Stimulated activated CD8-positive, alpha-beta memory T cell treated with anti-CD3 and anti-CD28 coated beads, Interleukin-7, amount 100 ng/mL, for 24 hours (primary cell): Measurements from ENCODE around the gene PTPRN2.
"Not testable (repeated sequence)": the region's sequence is repeated elsewhere in the genome, so short reads cannot be mapped to it uniquely, and the experiment has no call there.

Experiments used
- DNase-seq: peaks from one replicate; pipeline ENCODE4 v3.0.0-alpha.2; 2020; ENCODE audit warnings: low read depth

Gene PTPRN2

DNA sequence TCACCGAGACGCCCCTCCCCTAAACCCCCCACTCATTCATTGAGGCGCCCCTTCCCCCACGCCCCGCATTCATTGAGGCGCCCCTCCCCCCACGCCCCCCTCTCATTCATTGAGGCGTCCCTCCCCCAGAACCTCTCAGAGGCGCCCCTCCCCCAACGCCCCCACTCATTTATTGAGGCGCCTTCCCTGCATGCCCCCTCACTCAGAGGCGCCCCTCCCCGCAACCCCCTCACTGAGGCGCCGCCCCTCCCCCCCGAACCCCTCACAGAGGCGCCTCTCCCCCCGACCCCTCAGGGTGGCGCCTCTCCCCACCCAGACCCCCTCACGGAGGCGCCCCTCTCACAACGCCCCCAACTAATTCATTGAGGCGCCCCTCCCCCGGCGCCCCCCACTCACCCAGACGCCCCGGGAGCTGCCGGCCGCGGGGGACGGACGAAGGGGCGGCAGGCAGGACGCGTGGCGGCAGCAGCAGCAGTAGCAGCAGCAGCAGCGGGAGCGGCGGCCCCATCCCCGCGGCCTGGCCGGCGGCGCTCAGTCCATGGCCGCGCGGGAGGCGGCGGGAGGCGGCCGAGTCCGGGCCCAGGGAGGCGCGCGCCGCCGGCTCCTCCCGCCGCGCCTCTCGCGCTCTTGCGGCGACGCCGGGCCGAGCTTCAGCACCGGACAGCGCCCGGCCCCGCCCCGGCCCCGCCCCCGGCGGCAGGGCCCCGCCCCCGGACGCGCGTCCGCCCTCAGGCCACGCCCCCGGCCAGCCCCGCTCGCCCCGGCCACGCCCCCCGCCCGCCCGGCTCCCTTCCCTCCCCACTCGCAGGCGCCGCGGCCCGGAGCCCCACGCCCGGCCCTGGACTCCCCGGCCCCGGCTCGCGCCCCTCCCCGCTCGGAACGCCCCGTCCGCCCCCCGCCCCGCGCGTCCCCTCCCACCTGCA is at the start of gene PTPRN2:
Gene PTPRN2 (minus strand): TSS at position 662 of the 923 bp plus-strand sequence.
- DNase-seq = peak; percentile 19

DNA sequence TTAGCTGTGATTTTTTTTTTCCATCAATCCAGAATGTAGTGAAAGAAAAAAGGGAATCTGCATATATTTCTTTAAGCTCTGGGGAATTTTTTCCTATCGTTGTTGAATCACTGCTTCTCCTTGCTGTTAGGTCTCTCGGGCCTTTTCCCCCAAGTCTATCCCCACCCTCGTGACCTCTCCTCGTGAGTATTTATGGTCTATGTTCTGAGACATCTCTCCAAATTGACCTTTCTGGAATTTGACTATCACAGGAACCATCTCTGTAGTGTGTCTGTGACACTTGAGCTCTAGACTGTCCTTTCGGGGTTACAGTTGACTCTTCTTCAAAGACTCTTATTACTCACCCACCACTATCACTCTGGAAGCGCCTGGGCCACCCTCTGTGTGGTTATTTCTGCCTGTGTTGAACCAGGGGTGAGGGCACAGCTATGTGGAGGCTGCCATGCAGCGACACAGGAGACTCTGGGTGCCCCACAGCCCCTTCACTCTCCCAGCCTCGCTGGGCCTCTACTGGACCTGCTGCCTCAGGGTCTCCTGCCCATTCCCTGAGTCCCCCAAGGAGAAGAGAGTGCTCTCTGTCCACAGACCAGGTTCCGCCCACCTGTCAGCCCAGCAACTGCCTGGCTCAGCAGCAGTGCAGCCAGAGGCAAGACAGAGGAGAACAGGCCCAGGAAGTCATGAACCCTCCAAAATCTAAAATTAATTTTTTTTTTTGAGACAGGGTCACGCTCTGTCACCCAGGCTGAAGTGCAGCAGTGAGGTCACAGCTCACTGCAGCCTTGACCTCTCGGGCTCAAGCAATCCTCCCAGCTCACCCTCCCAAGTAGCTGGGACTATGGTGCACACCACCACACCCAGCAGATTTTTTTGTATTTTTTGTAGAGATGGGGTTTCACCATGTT is 45.7 kb upstream of the PTPRN2 start:
- no peak for DNase-seq

GRCh38 chr7:158631574-158632195 is 44.1 kb upstream of the PTPRN2 start:
- DNase-seq = no peak

DNA sequence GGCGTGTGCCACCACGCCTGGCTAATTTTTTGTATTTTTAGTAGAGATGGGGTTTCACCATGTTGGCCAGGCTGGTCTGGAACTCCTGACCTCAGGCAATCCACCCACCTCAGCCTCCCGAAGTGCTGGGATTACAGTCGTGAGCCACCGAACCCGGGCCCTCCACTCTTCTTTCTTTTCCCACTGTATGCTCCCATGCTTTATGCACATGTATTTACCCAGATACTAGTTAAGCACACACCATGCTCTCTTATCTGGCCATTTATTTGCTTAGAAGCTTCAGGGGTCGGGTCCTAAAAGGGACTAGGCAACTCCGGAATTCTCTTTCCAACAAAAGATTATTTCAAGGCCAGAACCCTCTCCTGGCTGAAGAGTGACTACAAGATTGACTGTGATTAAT is 38.7 kb upstream of the PTPRN2 start:
- not testable (repeated sequence) for DNase-seq

GRCh38 chr7:158623241-158623640 is 35.6 kb upstream of the PTPRN2 start:
- DNase-seq = no peak

GRCh38 chr7:158620839-158621441 is 33.3 kb upstream of the PTPRN2 start:
- DNase-seq = no peak

DNA sequence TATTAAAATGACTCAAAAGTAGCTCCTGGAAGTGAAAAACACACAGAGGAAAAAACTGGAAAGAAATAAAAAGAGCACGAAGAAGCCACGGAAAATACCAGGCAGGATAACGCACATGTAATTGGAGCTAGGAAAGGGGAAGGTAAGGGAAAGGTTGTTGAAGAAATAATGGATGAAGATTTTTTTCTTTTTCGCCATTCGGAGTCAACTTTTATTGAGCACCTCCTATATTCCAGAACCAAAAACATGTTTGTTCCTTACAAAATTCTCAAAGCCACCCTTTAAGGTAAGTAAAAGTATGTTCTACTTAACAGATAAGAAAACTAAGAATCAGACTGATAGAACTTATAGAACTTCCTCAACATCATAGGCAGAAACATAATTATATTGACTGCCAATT is 32.8 kb upstream of the PTPRN2 start:
- no peak for DNase-seq

DNA sequence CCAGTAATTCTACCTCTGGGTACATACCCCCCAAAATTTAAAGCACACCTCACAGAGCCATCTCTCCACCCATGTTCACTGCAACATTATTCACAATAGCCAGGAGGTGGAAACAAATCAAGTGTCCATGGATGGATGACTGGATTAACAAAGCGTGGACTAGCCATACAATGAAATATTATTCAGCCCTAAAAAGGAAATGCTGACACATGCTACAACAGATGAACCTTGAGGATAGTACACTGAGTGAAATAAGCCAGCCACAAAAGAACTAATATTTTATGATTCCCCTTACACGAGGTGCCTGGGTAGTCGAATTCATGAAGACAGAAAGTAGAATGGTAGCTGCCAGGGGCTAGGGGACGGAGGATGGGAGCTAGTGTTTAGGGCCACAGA is 31.1 kb upstream of the PTPRN2 start:
- DNase-seq = no peak

DNA sequence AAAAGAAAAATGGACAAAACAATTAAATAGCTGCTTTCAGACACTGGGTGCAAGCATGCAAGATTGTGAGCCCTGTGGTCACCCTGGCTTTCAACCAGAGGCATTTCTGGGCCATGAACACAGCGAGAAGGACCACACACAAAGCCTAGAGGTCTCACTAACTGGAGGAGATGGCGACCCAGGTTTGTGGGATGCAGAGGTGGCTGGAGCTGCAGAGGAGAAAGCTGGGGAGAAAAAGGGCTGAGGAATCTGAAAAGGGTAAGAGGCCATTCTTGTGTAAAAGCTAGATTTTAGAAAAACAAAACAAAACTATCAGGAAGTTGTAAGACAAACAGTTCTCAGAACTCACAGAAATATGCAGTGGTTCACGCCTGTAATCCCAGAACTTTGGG is 30.1 kb upstream of the PTPRN2 start:
- DNase-seq = no peak

GRCh38 chr7:158616050-158616449 is 28.4 kb upstream of the PTPRN2 start:
- DNase-seq = no peak

DNA sequence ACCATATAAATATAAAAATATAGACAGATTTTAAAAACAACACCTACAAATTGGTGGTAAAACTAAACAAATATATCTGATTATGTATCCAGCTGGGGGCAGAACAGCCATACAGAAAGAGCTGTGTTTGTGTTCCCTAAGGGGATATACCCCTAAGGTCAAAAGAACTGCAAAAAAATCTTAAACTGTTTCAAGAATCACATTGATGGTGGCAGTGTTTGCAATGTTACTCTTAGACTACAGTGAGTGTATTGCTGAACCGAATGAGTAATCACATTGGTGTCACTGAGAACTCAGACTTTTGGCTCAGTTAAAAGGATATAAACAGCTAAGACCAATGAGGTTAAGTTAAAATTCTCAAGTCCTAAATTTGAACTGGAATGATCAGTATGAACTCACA is 27.1 kb upstream of the PTPRN2 start:
- no peak for DNase-seq

DNA sequence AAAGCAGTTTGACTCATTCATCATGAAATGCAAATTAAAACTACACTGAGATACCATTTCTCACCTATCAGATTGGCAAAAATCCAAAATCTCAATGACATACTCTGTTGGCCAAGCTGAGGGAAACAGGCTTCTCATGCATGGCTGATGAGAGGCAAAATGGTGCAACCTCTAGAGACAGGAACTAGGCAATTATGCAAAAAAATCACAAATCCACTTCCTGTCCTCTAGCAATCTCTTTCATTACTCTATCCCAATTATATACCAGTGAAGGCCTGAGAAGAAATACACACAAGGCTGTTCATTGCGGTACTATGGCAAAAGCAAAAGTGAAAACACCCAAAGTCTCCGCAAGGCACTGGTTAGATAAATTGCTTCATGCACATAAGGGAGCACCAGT is 25.9 kb upstream of the PTPRN2 start:
- no peak for DNase-seq

DNA sequence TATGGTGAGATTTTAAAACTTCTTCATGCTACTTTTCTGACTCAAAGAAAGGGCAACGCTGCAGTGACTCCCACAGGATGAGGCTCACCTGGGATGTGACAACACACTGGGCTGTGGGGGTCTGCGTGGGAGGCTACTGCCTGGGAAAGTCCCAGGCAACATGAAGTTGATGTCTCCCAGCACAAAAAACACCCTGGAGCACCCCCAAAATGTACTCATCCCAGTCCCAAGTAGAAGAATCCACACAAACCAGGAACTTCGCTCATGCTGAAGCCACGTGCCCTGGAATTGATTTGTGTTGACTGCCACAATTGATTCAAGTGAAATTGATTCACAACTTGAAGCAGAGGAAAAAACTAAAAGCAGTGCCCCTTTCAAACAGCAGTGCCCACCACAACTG is 24.9 kb upstream of the PTPRN2 start:
- no peak for DNase-seq

- DNase-seq = no peak
Observed at GRCh38 chr7:158611541-158611940, 23.9 kb upstream of the PTPRN2 start.

DNA sequence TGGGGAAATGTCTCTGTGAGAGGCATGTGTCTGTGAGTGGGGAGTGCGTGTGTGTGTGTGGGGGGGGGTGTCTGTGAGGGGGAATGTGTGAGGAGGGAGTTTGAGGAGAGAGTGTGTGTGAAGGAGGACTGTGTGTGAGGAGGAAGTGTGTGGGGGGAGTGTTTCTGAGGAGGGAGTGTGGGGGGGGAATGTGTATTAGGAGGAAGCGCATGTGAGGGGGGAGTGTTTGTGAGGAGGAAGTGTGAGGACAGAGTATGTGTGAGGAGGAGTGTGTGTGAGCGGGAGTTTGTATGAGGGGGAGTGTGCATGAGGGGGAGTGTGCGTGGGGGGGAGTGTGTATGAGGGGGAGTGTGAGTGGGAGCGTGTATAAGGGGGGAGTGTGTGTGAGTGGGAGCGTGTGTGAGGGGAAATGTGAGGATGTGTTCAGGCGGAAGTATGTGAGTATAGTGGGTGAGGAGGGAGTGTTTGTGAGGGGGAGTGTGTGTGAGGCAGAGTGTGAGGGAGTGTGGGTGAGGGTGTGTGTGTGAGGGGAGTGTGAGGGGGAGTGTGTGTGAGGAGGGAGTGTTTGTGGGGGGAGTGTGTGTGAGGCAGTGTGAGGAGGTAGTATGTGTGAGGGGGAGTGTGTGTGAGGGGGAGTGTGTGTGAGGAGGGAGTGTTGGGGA is 21.8 kb upstream of the PTPRN2 start:
- DNase-seq = no peak

- DNase-seq = no peak
Observed at GRCh38 chr7:158607563-158607962, 19.9 kb upstream of the PTPRN2 start.

GRCh38 chr7:158606671-158607424 is 19.2 kb upstream of the PTPRN2 start:
- DNase-seq = no peak

DNA sequence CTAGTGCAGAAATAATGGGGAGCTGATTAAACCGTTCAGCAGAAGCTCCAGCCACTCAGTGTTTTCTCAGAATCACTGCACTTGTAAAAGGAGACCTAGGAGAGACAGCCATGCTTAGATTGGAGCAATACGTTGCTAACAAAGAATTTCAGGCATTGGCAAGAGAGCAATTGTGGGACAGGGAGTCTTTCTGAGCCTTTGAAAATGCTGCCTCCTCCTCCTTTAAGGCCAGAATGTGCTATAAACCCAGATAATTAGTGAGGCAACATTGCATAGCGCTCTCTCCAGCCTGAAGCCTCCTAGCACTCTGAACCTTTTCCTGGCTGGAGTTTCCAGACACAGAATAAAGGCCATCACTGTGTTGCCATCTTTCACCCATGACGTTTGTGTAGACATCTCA is 18.5 kb upstream of the PTPRN2 start:
- no peak for DNase-seq

GRCh38 chr7:158603773-158604755 is 16.4 kb upstream of the PTPRN2 start:
- no peak for DNase-seq
